A673 (cell line): ENCODE results near the gene TENT5C. TPM values are rescaled to one million over a fixed set of nuclear protein-coding genes. Genes with fewer than 3 reads are reported as not detected.

Experiments
- BruUV-seq: library from RNA; stranded (reverse); fragments of 400-500 nt; replicated peaks from 2 replicates; lab custom pipeline; 2021; lab: Mats Ljungman, UMichigan
- CTCF ChIA-PET: fragments of 300-600 bp; sonication (Branson Sonifier 250); formaldehyde crosslinking; loops from one replicate; lab custom pipeline; 2022; ENCODE audit warnings: antibody characterized with exemption; lab: Charles Lee
- POLR2A ChIA-PET: fragments of 300-600 bp; sonication (Branson Sonifier 250); formaldehyde crosslinking; loops from one replicate; lab custom pipeline; 2022; ENCODE audit warnings: antibody characterized with exemption; ENCODE audit not compliant: low non-redundant PET; lab: Charles Lee
- DNase-seq: peaks from one replicate; pipeline ENCODE4 v3.0.0-alpha.2; 2015; ENCODE audit warnings: low spot score
- H3K27ac ChIP-seq: fragments of 200-600 bp; sonication (generic); 2 replicates; pipeline ENCODE4 v1.5.1; 2016; ENCODE audit warnings: mixed run types, low read depth, mild to moderate bottlenecking, mixed read lengths, antibody characterized with exemption, low read length; ENCODE audit not compliant: poor library complexity, severe bottlenecking
- H3K27me3 ChIP-seq: fragments of 200-600 bp; sonication (generic); replicated peaks from 2 replicates; pipeline ENCODE4 v1.6.1; 2017; ENCODE audit warnings: mixed run types, low read depth, mild to moderate bottlenecking, mixed read lengths, antibody characterized with exemption, low read length; ENCODE audit not compliant: insufficient read depth, poor library complexity
- H3K36me3 ChIP-seq: fragments of 200-600 bp; sonication (generic); 2 replicates; pipeline ENCODE4 v1.6.1; 2016; ENCODE audit warnings: mixed run types, mild to moderate bottlenecking, mixed read lengths, antibody characterized with exemption, low read length; ENCODE audit not compliant: insufficient read depth, poor library complexity, severe bottlenecking
- H3K4me1 ChIP-seq: fragments of 200-600 bp; sonication (generic); 2 replicates; pipeline ENCODE4 v1.6.1; 2017; ENCODE audit warnings: mixed run types, mild to moderate bottlenecking, mixed read lengths, antibody characterized with exemption, low read length; ENCODE audit not compliant: insufficient read depth, poor library complexity, severe bottlenecking
- H3K4me3 ChIP-seq: fragments of 200-600 bp; sonication (generic); 2 replicates; pipeline ENCODE4 v1.5.1; 2016; ENCODE audit warnings: low read depth, mixed run types, mild to moderate bottlenecking, mixed read lengths, low read length; ENCODE audit not compliant: poor library complexity, severe bottlenecking
- H3K9me3 ChIP-seq: fragments of 200-600 bp; sonication (generic); 2 replicates; pipeline ENCODE4 v1.6.1; 2016; ENCODE audit warnings: mixed run types, low read depth, mild to moderate bottlenecking, mixed read lengths, antibody characterized with exemption, low read length; ENCODE audit not compliant: poor library complexity, severe bottlenecking
- EZH2 ChIP-seq: fragments of 200-600 bp; sonication (generic); IDR thresholded peaks from 2 replicates; pipeline ENCODE4 v1.6.1; 2017; ENCODE audit warnings: borderline replicate concordance, low read depth, mild to moderate bottlenecking, mixed read lengths, antibody characterized with exemption, low read length; ENCODE audit not compliant: poor library complexity, severe bottlenecking
- intact Hi-C: fragments of 100-400 bp; cut with micrococcal nuclease; formaldehyde crosslinking; loops from one replicate; pipeline ENCODE4 v1.10.0; 2022; ENCODE audit not compliant: unreplicated experiment
- total RNA-seq: library from RNA; stranded (reverse); gene quantifications from 2 replicates; pipeline ENCODE4 v1.2.3, GENCODE V29; 2021
- TF ChIP-seq, protein P1 (sequence below): fragments of 300-800, 200-600 bp; sonication (generic); conservative IDR thresholded peaks from 2 replicates; pipeline ENCODE4 v1.5.1; 2017; ENCODE audit warnings: low read depth, mild to moderate bottlenecking, antibody characterized with exemption, low read length, moderate library complexity, mixed read lengths

Gene TENT5C
- total RNA-seq, 1 experiment from 2014 or later, result 1.1 TPM

DNA sequence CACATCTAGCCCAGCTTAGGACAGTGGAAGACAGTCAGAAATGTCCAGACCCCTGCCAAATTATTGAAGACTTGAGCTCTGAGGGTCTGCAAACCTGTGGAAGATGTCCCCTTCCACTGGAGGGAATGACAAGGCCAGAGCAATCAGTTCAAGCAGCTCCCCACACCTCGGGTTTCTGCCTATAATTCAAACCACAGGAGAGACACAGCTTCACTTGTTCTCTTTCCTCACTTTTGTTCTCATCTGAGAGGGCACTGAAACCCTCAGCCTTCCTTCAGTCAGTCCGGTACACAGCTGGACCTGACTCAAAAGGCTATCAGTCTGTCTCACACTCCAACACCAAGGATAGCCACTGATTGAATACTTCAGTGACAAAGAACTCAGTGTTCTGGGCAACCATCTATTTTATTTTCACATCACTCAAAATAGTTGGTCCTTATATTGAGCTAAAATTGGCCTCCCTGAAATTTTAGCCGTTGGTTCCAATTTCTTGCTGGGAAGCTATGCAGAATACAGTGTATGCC lies 70.1 kb downstream of the TENT5C start:
- intact Hi-C loops, result no loop called here
- Histone ChIP-seq H3K27ac (no peak overlapping the region), H3K36me3 (no peaks in the 10 kb centered on the region), H3K4me3 (no peak overlapping the region), H3K9me3 (no peaks in the 10 kb centered on the region), H3K27me3 (no peaks in the 10 kb centered on the region), H3K4me1 (no peaks in the 10 kb centered on the region)
- no TSS peak for BruUV-seq
- TF ChIP-seq EZH2, result no peak
- TF ChIP-seq, protein P1, sequence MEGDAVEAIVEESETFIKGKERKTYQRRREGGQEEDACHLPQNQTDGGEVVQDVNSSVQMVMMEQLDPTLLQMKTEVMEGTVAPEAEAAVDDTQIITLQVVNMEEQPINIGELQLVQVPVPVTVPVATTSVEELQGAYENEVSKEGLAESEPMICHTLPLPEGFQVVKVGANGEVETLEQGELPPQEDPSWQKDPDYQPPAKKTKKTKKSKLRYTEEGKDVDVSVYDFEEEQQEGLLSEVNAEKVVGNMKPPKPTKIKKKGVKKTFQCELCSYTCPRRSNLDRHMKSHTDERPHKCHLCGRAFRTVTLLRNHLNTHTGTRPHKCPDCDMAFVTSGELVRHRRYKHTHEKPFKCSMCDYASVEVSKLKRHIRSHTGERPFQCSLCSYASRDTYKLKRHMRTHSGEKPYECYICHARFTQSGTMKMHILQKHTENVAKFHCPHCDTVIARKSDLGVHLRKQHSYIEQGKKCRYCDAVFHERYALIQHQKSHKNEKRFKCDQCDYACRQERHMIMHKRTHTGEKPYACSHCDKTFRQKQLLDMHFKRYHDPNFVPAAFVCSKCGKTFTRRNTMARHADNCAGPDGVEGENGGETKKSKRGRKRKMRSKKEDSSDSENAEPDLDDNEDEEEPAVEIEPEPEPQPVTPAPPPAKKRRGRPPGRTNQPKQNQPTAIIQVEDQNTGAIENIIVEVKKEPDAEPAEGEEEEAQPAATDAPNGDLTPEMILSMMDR, result no peak
- POLR2A ChIA-PET, result no interaction called here
- DNase-seq, result no peak
- CTCF ChIA-PET, result no interaction called here

DNA sequence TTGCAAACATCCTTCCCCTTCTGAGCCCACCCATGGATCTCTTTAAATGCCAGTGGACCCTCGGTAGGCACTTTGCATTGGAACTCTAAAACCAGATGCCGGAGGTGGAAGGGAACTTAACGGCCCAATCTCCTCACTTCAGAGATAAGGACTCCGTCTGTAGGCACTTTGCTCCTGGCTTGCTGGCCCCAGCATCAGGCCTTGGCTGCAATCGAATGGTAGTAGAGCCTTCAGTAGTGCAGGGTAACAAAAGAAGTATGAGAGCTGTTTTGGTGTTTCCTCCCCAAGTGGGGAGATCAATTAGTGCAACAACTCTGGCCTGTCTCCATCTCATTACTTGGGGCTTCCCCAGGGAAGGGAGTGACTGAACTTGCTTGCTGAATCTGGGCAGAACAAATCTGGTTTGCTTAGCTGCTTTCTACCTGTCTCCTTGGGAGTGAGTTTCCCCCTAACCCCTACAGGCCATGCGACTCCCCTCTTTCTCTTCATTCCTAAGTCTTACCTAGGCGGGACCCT lies 70.8 kb downstream of the TENT5C start:
- intact Hi-C loops, result no loop called here
- POLR2A ChIA-PET, result no interaction called here
- no peaks in the 10 kb centered on the region for H3K36me3 ChIP-seq
- H3K27me3 ChIP-seq, result no peaks in the 10 kb centered on the region
- H3K4me1 ChIP-seq, result no peaks in the 10 kb centered on the region
- TF ChIP-seq, protein P1, result no peak
- no peak for TF ChIP-seq EZH2
- no peak overlapping the region for H3K4me3 ChIP-seq
- CTCF ChIA-PET, result interaction anchor here (0.7 kb wide), 1 partner anchor 285 kb away, joined by 4 read pairs; no protein-coding TSS in a partner anchor
- no peak overlapping the region for H3K27ac ChIP-seq
- no peak for DNase-seq
- no peaks in the 10 kb centered on the region for H3K9me3 ChIP-seq
- BruUV-seq, result no TSS peak

Other genes starting within 250 kb of the TENT5C start
- 27.4 and 31.8 TPM in 2 replicates for gene MAN1A2, start 238.6 kb upstream of the TENT5C start, total RNA-seq